GM18498 (cell line): Measurements from ENCODE around the gene UNC93A.
"Not testable (repeated sequence)": the region's sequence is repeated elsewhere in the genome, so short reads cannot be mapped to it uniquely, and the experiment has no call there.

Source experiments
- ATAC-seq: cut with Tn5 transposase; IDR thresholded peaks from one replicate; pipeline ENCODE4 v1.9.1; 2021; ENCODE audit warnings: mild to moderate bottlenecking, moderate library complexity; ENCODE audit not compliant: unreplicated experiment

Gene UNC93A

GRCh38 chr6:167290786-167291622, at the start of gene UNC93A:
UNC93A (plus strand) TSS chr6:167291315; CDS start chr6:167291490, 175 bp downstream.
- no peak for ATAC-seq

- not testable (repeated sequence) for ATAC-seq
These were observed 49.6 kb upstream of the UNC93A start for GRCh38 chr6:167241321-167242134.

GRCh38 chr6:167242135-167242506, 49.0 kb upstream of the UNC93A start:
- not testable (repeated sequence) for ATAC-seq

GRCh38 chr6:167242511-167243051, 48.5 kb upstream of the UNC93A start:
- ATAC-seq, result not testable (repeated sequence)

GRCh38 chr6:167244064-167244960, 46.8 kb upstream of the UNC93A start:
- no peak for ATAC-seq

GRCh38 chr6:167244991-167245390, 46.1 kb upstream of the UNC93A start:
- no peak for ATAC-seq

GRCh38 chr6:167245591-167245990, 45.5 kb upstream of the UNC93A start:
- ATAC-seq, result no peak

GRCh38 chr6:167247814-167248595, 43.1 kb upstream of the UNC93A start:
- ATAC-seq, result no peak

GRCh38 chr6:167248878-167249455, 42.1 kb upstream of the UNC93A start:
- ATAC-seq, result not testable (repeated sequence)

- no peak for ATAC-seq
These were observed 38.8 kb upstream of the UNC93A start for GRCh38 chr6:167252271-167252670.

- no peak for ATAC-seq
These were observed 35.1 kb upstream of the UNC93A start for GRCh38 chr6:167255918-167256553.

- no peak for ATAC-seq
These were observed 32.5 kb upstream of the UNC93A start for GRCh38 chr6:167258646-167259045.

GRCh38 chr6:167266057-167266829, 24.9 kb upstream of the UNC93A start:
- ATAC-seq, result not testable (repeated sequence)

- ATAC-seq, result no peak
These were observed 24.1 kb upstream of the UNC93A start for GRCh38 chr6:167266830-167267555.

GRCh38 chr6:167267556-167267898, 23.6 kb upstream of the UNC93A start:
- ATAC-seq, result not testable (repeated sequence)

GRCh38 chr6:167267921-167268401, 23.2 kb upstream of the UNC93A start:
- no peak for ATAC-seq

- ATAC-seq, result no peak
These were observed 22.3 kb upstream of the UNC93A start for GRCh38 chr6:167268683-167269280.
